Astrocyte (in vitro differentiated cells and primary cell): ENCODE results near the gene ZBTB34.

ENCODE experiments used
- CTCF ChIP-seq: IDR thresholded peaks from 2 replicates; pipeline ENCODE4 v1.5.1; 2011; ENCODE audit warnings: low read depth, mild to moderate bottlenecking, inconsistent platforms, low read length, moderate library complexity; ENCODE audit not compliant: insufficient read depth
- EZH2 ChIP-seq: IDR thresholded peaks from 2 replicates; pipeline ENCODE4 v1.6.1; 2012; ENCODE audit warnings: mild to moderate bottlenecking, low read length, inconsistent platforms; ENCODE audit not compliant: insufficient read depth

- TF ChIP-seq CTCF (peak; percentile 14), EZH2 (no peak)
Observed at GRCh38 chr9:126893079-126893478, 32.6 kb downstream of the ZBTB34 start.
